IMR-90 (cell line): Measurements from ENCODE around the gene INAFM1. TPM values are rescaled to one million over a fixed set of nuclear protein-coding genes. Genes with fewer than 3 reads are reported as not detected.

ENCODE experiments used
- ATAC-seq: fragments of 200-7000 bp; cut with Tn5 transposase; 2 replicates; pipeline ENCODE4 v1.9.1; 2020; ENCODE audit warnings: low read depth, mild to moderate bottlenecking, moderate library complexity
- BruUV-seq: library from RNA; stranded (reverse); fragments of 400-500 nt; replicated peaks from 2 replicates; lab custom pipeline; 2021; lab: Mats Ljungman, UMichigan
- CTCF ChIA-PET: fragments of 300-600 bp; formaldehyde crosslinking; extraction: SDS; loops from one replicate; lab custom pipeline; 2021; ENCODE audit warnings: antibody characterized with exemption; lab: Yijun Ruan, JAX
- POLR2A ChIA-PET: fragments of 300-600 bp; sonication (Branson Sonifier 250); formaldehyde crosslinking; loops from one replicate; lab custom pipeline; 2022; ENCODE audit warnings: antibody characterized with exemption; ENCODE audit not compliant: unreplicated experiment; lab: Charles Lee
- DNase-seq: peaks from one replicate; pipeline ENCODE4 v3.0.0; 2013
- H2AFZ ChIP-seq: replicated peaks from 2 replicates; pipeline ENCODE3; 2013; ENCODE audit warnings: low read length, mild to moderate bottlenecking; ENCODE audit not compliant: poor library complexity
- H2AK5ac ChIP-seq: 2 replicates; pipeline ENCODE4 v1.6.1; 2013; ENCODE audit warnings: low read depth, low read length, inconsistent platforms
- H2AK9ac ChIP-seq: replicated peaks from 2 replicates; pipeline ENCODE3; 2013; ENCODE audit warnings: mild to moderate bottlenecking, low read depth, low read length, moderate library complexity; ENCODE audit not compliant: poor library complexity
- H2BK120ac ChIP-seq: 2 replicates; pipeline ENCODE4 v1.6.1; 2013; ENCODE audit warnings: low read depth, low read length, inconsistent platforms
- H2BK15ac ChIP-seq: 3 replicates; pipeline ENCODE4 v1.6.1; 2013; ENCODE audit warnings: low read depth, low read length, inconsistent platforms
- H2BK20ac ChIP-seq: 2 replicates; pipeline ENCODE4 v1.6.1; 2013; ENCODE audit warnings: low read depth, mild to moderate bottlenecking, inconsistent platforms, low read length, moderate library complexity
- H2BK5ac ChIP-seq: 2 replicates; pipeline ENCODE4 v1.6.1; 2013; ENCODE audit warnings: mild to moderate bottlenecking, low read depth, low read length, inconsistent platforms; ENCODE audit not compliant: poor library complexity, severe bottlenecking
- H3K14ac ChIP-seq: replicated peaks from 2 replicates; pipeline ENCODE4 v1.6.1; 2013; ENCODE audit warnings: low read depth, low read length, inconsistent platforms
- H3K18ac ChIP-seq: 2 replicates; pipeline ENCODE4 v1.6.1; 2013; ENCODE audit warnings: low read depth, low read length, control low read depth
- H3K23ac ChIP-seq: 2 replicates; pipeline ENCODE4 v1.6.1; 2013; ENCODE audit warnings: low read depth, low read length, inconsistent platforms
- H3K27ac ChIP-seq: 2 replicates; pipeline ENCODE4 v1.5.1; 2013; ENCODE audit warnings: mild to moderate bottlenecking, control low read depth, low read length; ENCODE audit not compliant: insufficient read depth
- H3K27me3 ChIP-seq: 2 replicates; pipeline ENCODE4 v1.6.1; 2013; ENCODE audit warnings: low read length; ENCODE audit not compliant: control insufficient read depth, insufficient read depth
- H3K36me3 ChIP-seq: 2 replicates; pipeline ENCODE4 v1.6.1; 2013; ENCODE audit warnings: low read length, mixed read lengths; ENCODE audit not compliant: control insufficient read depth, insufficient read depth
- H3K4ac ChIP-seq: 2 replicates; pipeline ENCODE4 v1.6.1; 2013; ENCODE audit warnings: low read depth, low read length, inconsistent platforms
- H3K4me1 ChIP-seq: 2 replicates; pipeline ENCODE4 v1.6.1; 2013; ENCODE audit warnings: low read length, mixed read lengths; ENCODE audit not compliant: control insufficient read depth, insufficient read depth
- H3K4me2 ChIP-seq: 2 replicates; pipeline ENCODE4 v1.6.1; 2013; ENCODE audit warnings: low read depth, mild to moderate bottlenecking, control low read depth, low read length, moderate library complexity
- H3K4me3 ChIP-seq: 2 replicates; pipeline ENCODE4 v1.5.1; 2013; ENCODE audit warnings: low read depth, mild to moderate bottlenecking, control low read depth, low read length, moderate library complexity; ENCODE audit not compliant: insufficient read depth
- H3K56ac ChIP-seq: 2 replicates; pipeline ENCODE4 v1.6.1; 2013; ENCODE audit warnings: low read length, inconsistent platforms; ENCODE audit not compliant: insufficient read depth; ENCODE audit errors: extremely low read depth
- H3K79me1 ChIP-seq, 2 experiments: 2 replicates each; pipeline ENCODE4 v1.6.1; 2013; ENCODE audit warnings: low read length in 2 of 2, inconsistent platforms in 1 of 2, low read depth in 1 of 2
- H3K9ac ChIP-seq: 2 replicates; pipeline ENCODE4 v1.6.1; 2013; ENCODE audit warnings: low read depth, low read length, control low read depth
- H3K9me1 ChIP-seq: 2 replicates; pipeline ENCODE4 v1.6.1; 2013; ENCODE audit warnings: low read length, inconsistent platforms; ENCODE audit not compliant: insufficient read depth
- H3K9me3 ChIP-seq: 2 replicates; pipeline ENCODE4 v1.6.1; 2013; ENCODE audit warnings: low read length; ENCODE audit not compliant: control insufficient read depth, insufficient read depth
- H4K20me1 ChIP-seq: 2 replicates; pipeline ENCODE4 v1.6.1; 2013; ENCODE audit warnings: low read length, inconsistent platforms; ENCODE audit not compliant: insufficient read depth
- H4K5ac ChIP-seq: 2 replicates; pipeline ENCODE4 v1.6.1; 2013; ENCODE audit warnings: mild to moderate bottlenecking, low read depth, low read length, control low read depth
- H4K8ac ChIP-seq, 2 experiments: 2 replicates each; pipeline ENCODE4 v1.6.1; 2013; ENCODE audit warnings: low read depth in 2 of 2, low read length in 2 of 2, control low read depth in 1 of 2, inconsistent platforms in 1 of 2
- H4K91ac ChIP-seq: 2 replicates; pipeline ENCODE4 v1.6.1; 2013; ENCODE audit warnings: low read depth, low read length, inconsistent platforms; ENCODE audit not compliant: insufficient read depth
- BHLHE40 ChIP-seq: fragments of 150-350 bp; IDR thresholded peaks from 2 replicates; pipeline ENCODE4 v1.6.1; 2016; ENCODE audit warnings: mild to moderate bottlenecking, low read depth, low read length
- CEBPB ChIP-seq: IDR thresholded peaks from 2 replicates; pipeline ENCODE4 v1.6.1; 2012; ENCODE audit warnings: low read depth, low read length, improper control_type of control experiment
- CHD1 ChIP-seq: IDR thresholded peaks from 2 replicates; pipeline ENCODE4 v1.6.1; 2012; ENCODE audit warnings: low read depth, low read length, improper control_type of control experiment
- MAFK ChIP-seq: IDR thresholded peaks from 2 replicates; pipeline ENCODE4 v1.6.1; 2012; ENCODE audit warnings: low read depth, low read length, improper control_type of control experiment
- NFE2L2 ChIP-seq: fragments of 150-350 bp; IDR thresholded peaks from 2 replicates; pipeline ENCODE4 v1.6.1; 2016; ENCODE audit warnings: low read depth, mild to moderate bottlenecking, low read length
- RAD21 ChIP-seq: IDR thresholded peaks from 2 replicates; pipeline ENCODE4 v1.6.1; 2012; ENCODE audit warnings: low read length, improper control_type of control experiment
- USF2 ChIP-seq: fragments of 150-350 bp; IDR thresholded peaks from 2 replicates; pipeline ENCODE4 v1.6.1; 2017; ENCODE audit warnings: mild to moderate bottlenecking, antibody characterized with exemption, low read length, low read depth
- WGBS, 2 experiments: methylation state at CpG; one replicate each; pipeline versions ENCODE4 v1.1.5 to v1.1.7; 2013; ENCODE audit warnings: missing lambda C conversion rate in 2 of 2; ENCODE audit not compliant: insufficient read length in 1 of 2; ENCODE audit errors: extremely low coverage in 2 of 2; 5-methylcytosine and 5-hydroxymethylcytosine counted together
- dilution Hi-C: fragments of 300-500 bp; cut with HindIII; formaldehyde crosslinking; loops from one replicate; pipeline ENCODE4 v1.14.3; 2018; ENCODE audit warnings: low sequenced_read_pairs; ENCODE audit not compliant: unreplicated experiment
- in situ Hi-C: fragments of 300-500 bp; cut with MboI; formaldehyde crosslinking; loops from 3 replicates; pipeline ENCODE4 v1.14.3; 2019; ENCODE audit warnings: low sequenced_read_pairs, inconsistent platforms, mixed read lengths
- intact Hi-C: fragments of 100-400 bp; cut with micrococcal nuclease; formaldehyde crosslinking; loops from 2 replicates; pipeline ENCODE4 v1.10.0; 2022
- polyA plus RNA-seq, 3 experiments: library from polyadenylated mRNA; depleted of rRNA; stranded (reverse); fragments of >200 nt; gene quantifications; 2 replicates each; pipeline ENCODE4 v1.2.3, GENCODE V29; 2012; ENCODE audit warnings: low replicate concordance in 1 of 3
- total RNA-seq: library from RNA; depleted of rRNA; stranded (reverse); fragments of >200 nt; gene quantifications from 2 replicates; pipeline ENCODE4 v1.2.3, GENCODE V29; 2012

INAFM1 gene
- total and polyA plus RNA-seq, 2 of the 4 experiments (the other 2 are of a cell fraction) = 0.36 to 7.8 TPM

GRCh38 chr19:47258434-47258833 lies 16.3 kb upstream of the INAFM1 start:
- H3K4me1 ChIP-seq = peaks cover 18% of the 10 kb centered on the region
- in situ Hi-C loops = no loop called here
- intact Hi-C loops = no loop called here
- H2BK5ac ChIP-seq = peak overlapping the region; percentile 80
- no peak for ATAC-seq
- H3K14ac ChIP-seq = peak overlapping the region; percentile 99
- peaks cover 32% of the 10 kb centered on the region for H3K36me3 ChIP-seq
- H3K4me2 ChIP-seq = peak overlapping the region; percentile 92
- ChIA-PET POLR2A (no interaction called here), CTCF (no interaction called here)
- no peak for DNase-seq
- peak overlapping the region; percentile 92 for H3K9ac ChIP-seq
- H3K9me3 ChIP-seq = no peaks in the 10 kb centered on the region
- peaks cover 16% of the 10 kb centered on the region; the same call in 1 of the 2 replicates for H3K9me1 ChIP-seq
- H2AFZ ChIP-seq = no peak overlapping the region
- peaks cover 8% of the 10 kb centered on the region; the same call in 1 of the 2 replicates for H4K20me1 ChIP-seq
- peak overlapping the region; percentile 90 for H3K27ac ChIP-seq
- peak overlapping the region; percentile 40 to 91; a peak in 2 of 4 replicates for H4K8ac ChIP-seq
- dilution Hi-C loops = no loop called here
- 100% methylated on average over 2 of the region's 9 CpGs; no CpG with 5 or more reads in 1 of the 2 experiments for WGBS, 2 experiments
- H4K5ac ChIP-seq = no peak overlapping the region
- H2AK5ac ChIP-seq = peak overlapping the region; percentile 96
- H3K27me3 ChIP-seq = no peaks in the 10 kb centered on the region
- TF ChIP-seq CEBPB = no peak
- TF ChIP-seq CHD1 = no peak
- no peak for TF ChIP-seq MAFK
- TF ChIP-seq BHLHE40 = no peak
- no peak for TF ChIP-seq USF2
- no peak for TF ChIP-seq RAD21
- no peak for TF ChIP-seq NFE2L2
- no peak overlapping the region for H2BK20ac ChIP-seq
- no peak overlapping the region for H2BK15ac ChIP-seq
- no TSS peak for BruUV-seq
- no peak overlapping the region; the same call in 1 of the 2 replicates for H3K4me3 ChIP-seq
- H2AK9ac ChIP-seq = peak overlapping the region; percentile 99
- H3K79me1 ChIP-seq = peaks cover 47 to 59% of the 10 kb centered on the region in 2 experiments
- peak overlapping the region; percentile 97 for H3K23ac ChIP-seq
- no peak overlapping the region for H3K18ac ChIP-seq
- H3K56ac ChIP-seq = 0 out of 2 replicates have a peak overlapping the region, but pooled peaks have one; percentile 95
- peak overlapping the region; percentile 98 for H3K4ac ChIP-seq
- 0 out of 2 replicates have a peak overlapping the region, but pooled peaks have one; percentile 90 for H4K91ac ChIP-seq
- H2BK120ac ChIP-seq = no peak overlapping the region
